Common myeloid progenitor, CD34-positive (primary cell): ENCODE measurements around the gene TEP1.

Experiments
- CTCF ChIA-PET: fragments of 350-600 bp; sonication (Branson Sonifier 250); formaldehyde crosslinking; loops from one replicate; lab custom pipeline; 2021; ENCODE audit warnings: antibody characterized with exemption; lab: Charles Lee
- POLR2A ChIA-PET: fragments of 350-600 bp; sonication (Branson Sonifier 250); formaldehyde crosslinking; loops from one replicate; lab custom pipeline; 2021; ENCODE audit warnings: antibody characterized with exemption; lab: Charles Lee
- DNase-seq, 3 donors: peaks; one replicate each; pipeline versions ENCODE4 v3.0.0 to v3.0.0-alpha.2; 2013
- H3K27ac ChIP-seq, 2 experiments: 1 replicate in 1 of 2; 2 replicates in 1 of 2; pipeline ENCODE4 v1.7.0; 2013; ENCODE audit warnings: inconsistent platforms in 2 of 2, low read length in 2 of 2, mild to moderate bottlenecking in 2 of 2, low read depth in 1 of 2, moderate library complexity in 1 of 2; ENCODE audit not compliant: severe bottlenecking in 2 of 2, insufficient read depth in 1 of 2, poor library complexity in 1 of 2
- H3K27me3 ChIP-seq, 5 experiments: replicated peaks in 2 of 5; 1 replicate in 3 of 5; 2 replicates in 2 of 5; pipeline versions ENCODE4 v1.6.1 to v1.7.0; 2013; ENCODE audit warnings: low read length in 4 of 5, mild to moderate bottlenecking in 2 of 5, moderate library complexity in 2 of 5, inconsistent platforms in 1 of 5; ENCODE audit not compliant: insufficient read depth in 5 of 5, control insufficient read depth in 4 of 5
- H3K36me3 ChIP-seq, 4 experiments: 1 replicate in 2 of 4; 2 replicates in 2 of 4; pipeline versions ENCODE4 v1.6.1 to v1.7.0; 2013; ENCODE audit warnings: low read length in 3 of 4, control low read depth in 1 of 4, mild to moderate bottlenecking in 1 of 4; ENCODE audit not compliant: control insufficient read depth in 4 of 4, insufficient read depth in 4 of 4
- H3K4me1 ChIP-seq, 4 experiments: 1 replicate in 3 of 4; 2 replicates in 1 of 4; pipeline versions ENCODE4 v1.6.1 to v1.7.1; 2013; ENCODE audit warnings: low read length in 3 of 4, mild to moderate bottlenecking in 3 of 4, control low read depth in 1 of 4, inconsistent platforms in 1 of 4, moderate library complexity in 1 of 4; ENCODE audit not compliant: control insufficient read depth in 4 of 4, insufficient read depth in 4 of 4; ENCODE audit errors: control extremely low read depth in 1 of 4
- H3K4me3 ChIP-seq, 7 experiments: 1 replicate in 4 of 7; 2 replicates in 3 of 7; pipeline versions ENCODE4 v1.5.1 to v1.7.0; 2013; ENCODE audit warnings: mild to moderate bottlenecking in 7 of 7, low read length in 6 of 7, moderate library complexity in 6 of 7, inconsistent platforms in 2 of 7, low read depth in 2 of 7, control low read depth in 1 of 7; ENCODE audit not compliant: insufficient read depth in 4 of 7, control insufficient read depth in 1 of 7; ENCODE audit errors: extremely low read depth in 1 of 7
- H3K9me3 ChIP-seq, 5 experiments: 1 replicate in 4 of 5; 2 replicates in 1 of 5; pipeline versions ENCODE4 v1.6.1 to v1.7.1; 2013; ENCODE audit warnings: low read length in 4 of 5, mild to moderate bottlenecking in 2 of 5, inconsistent platforms in 1 of 5, low read depth in 1 of 5, moderate library complexity in 1 of 5; ENCODE audit not compliant: control insufficient read depth in 4 of 5, insufficient read depth in 2 of 5; ENCODE audit errors: control extremely low read depth in 1 of 5
- WGBS: methylation state at CpG from one replicate; pipeline ENCODE4 v1.1.5; 2013; ENCODE audit not compliant: insufficient coverage; 5-methylcytosine and 5-hydroxymethylcytosine counted together

The TEP1 gene

DNA sequence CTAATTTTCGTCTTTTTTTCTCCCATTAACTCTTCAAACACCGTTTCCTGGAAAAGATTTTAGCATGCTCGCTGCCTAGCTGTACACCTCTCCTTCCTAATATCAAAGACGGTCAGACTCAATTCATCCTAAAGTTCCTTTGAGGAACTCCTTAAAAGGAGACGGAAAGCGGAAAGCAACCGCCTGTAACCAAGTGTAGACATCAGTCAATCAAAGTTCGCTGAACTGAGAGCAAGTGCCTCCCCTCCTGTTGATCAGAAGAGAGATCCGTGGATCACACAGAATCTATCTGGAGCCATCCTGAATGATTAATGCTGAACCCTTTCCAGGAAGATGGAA lies 412 bp upstream of the TEP1 start:
- Histone ChIP-seq H3K9me3 (no peaks in the 10 kb centered on the region), H3K4me3 (peak overlapping the region in 6 of 7 experiments; percentile 80 to 97 (median 93)), H3K36me3 (no peaks in the 10 kb centered on the region), H3K27ac (peak overlapping the region; percentile 46 to 82), H3K27me3 (no peaks in the 10 kb centered on the region), H3K4me1 (peaks cover 11 to 33% (median 24%) of the 10 kb centered on the region in 4 experiments)
- ChIA-PET POLR2A (interaction anchor here (1.1 to 1.2 kb wide), 3 partner anchors 48 to 71 kb away, joined by 3 to 7 read pairs (median 4); partner anchors contain the start of genes PIP4P1 and PNP), CTCF (interaction anchor here (0.9 to 3.8 kb wide), 15 partner anchors 10 to 195 kb away, joined by 3 to 34 read pairs (median 13); partner anchors contain the start of genes APEX1, OSGEP, PARP2 and PIP4P1)
- WGBS: 0% methylated on average over 9 of the region's 9 CpGs
- DNase-seq: peak in 1 of 3 donors; percentile 28

- Histone ChIP-seq H3K9me3 (no peaks in the 10 kb centered on the region), H3K4me1 (peaks cover 11 to 30% (median 24%) of the 10 kb centered on the region in 4 experiments), H3K27ac (peak overlapping the region in 1 of 2 experiments; percentile 82), H3K36me3 (peaks cover 7 to 12% (median 10%) of the 10 kb centered on the region in 4 experiments), H3K27me3 (no peaks in the 10 kb centered on the region), H3K4me3 (peak overlapping the region; percentile 80 to 97 (median 92))
- CTCF ChIA-PET: interaction anchor here (1.1 to 3.8 kb wide), 4 partner anchors 8 to 196 kb away, joined by 3 to 34 read pairs (median 20); partner anchors contain the start of genes APEX1 and OSGEP
- 7% methylated on average over 3 of the region's 7 CpGs for WGBS
- DNase-seq: peak; percentile 26 to 67 (median 56)
- POLR2A ChIA-PET: interaction anchor here (0.6 to 1.2 kb wide), 3 partner anchors 24 to 70 kb away, joined by 3 to 4 read pairs (median 3); partner anchors contain the start of gene PIP4P1
These were observed 890 bp downstream of the TEP1 start for GRCh38 chr14:20412411-20412810.

GRCh38 chr14:20409226-20409625 lies 4.1 kb downstream of the TEP1 start:
- POLR2A ChIA-PET: interaction anchor here (0.6 kb wide), 1 partner anchor 8 kb away, joined by 3 read pairs; no protein-coding TSS in a partner anchor
- no peaks in the 10 kb centered on the region for H3K9me3 ChIP-seq
- H3K27ac ChIP-seq: no peak overlapping the region

DNA sequence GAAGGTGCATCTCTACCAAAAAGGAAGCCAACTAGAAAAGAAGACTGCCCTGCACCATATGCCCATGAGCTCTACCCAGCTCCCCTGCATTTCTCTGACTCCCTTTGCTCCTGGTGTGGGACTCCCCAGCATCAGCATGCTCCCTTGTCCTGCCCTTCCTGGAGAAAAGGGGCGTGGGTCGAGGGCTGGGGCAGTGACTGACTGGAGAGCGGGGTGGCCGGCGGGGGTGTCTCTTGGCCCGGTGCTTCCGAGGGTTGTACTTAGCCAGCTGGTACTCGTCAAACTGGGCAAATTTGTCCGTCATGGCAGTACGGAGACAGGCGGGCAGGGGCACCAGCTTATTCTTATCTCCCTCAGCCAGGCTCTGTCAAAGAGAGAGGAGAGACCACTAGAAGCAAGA lies 9.8 kb downstream of the TEP1 start:
- POLR2A ChIA-PET: no interaction called here
- CTCF ChIA-PET: interaction anchor here (0.6 to 3.9 kb wide), 4 partner anchors 10 to 21 kb away, joined by 3 to 17 read pairs (median 5); partner anchors contain the start of gene TEP1
- H3K27me3 ChIP-seq: no peaks in the 10 kb centered on the region

More at GRCh38 chr14:20409226-20409625, 4.1 kb downstream of the TEP1 start:
- Histone ChIP-seq H3K27me3 (no peaks in the 10 kb centered on the region), H3K36me3 (peaks cover 22 to 40% (median 32%) of the 10 kb centered on the region in 4 experiments), H3K4me3 (no peak overlapping the region), H3K4me1 (peaks cover 8 to 19% (median 10%) of the 10 kb centered on the region in 4 experiments)
- 96% methylated on average over 2 of the region's 2 CpGs for WGBS
- CTCF ChIA-PET: interaction anchor here (0.7 to 1.7 kb wide), 2 partner anchors 200 to 890 kb away, joined by 3 to 5 read pairs; no protein-coding TSS in a partner anchor
- DNase-seq: no peak

DNA sequence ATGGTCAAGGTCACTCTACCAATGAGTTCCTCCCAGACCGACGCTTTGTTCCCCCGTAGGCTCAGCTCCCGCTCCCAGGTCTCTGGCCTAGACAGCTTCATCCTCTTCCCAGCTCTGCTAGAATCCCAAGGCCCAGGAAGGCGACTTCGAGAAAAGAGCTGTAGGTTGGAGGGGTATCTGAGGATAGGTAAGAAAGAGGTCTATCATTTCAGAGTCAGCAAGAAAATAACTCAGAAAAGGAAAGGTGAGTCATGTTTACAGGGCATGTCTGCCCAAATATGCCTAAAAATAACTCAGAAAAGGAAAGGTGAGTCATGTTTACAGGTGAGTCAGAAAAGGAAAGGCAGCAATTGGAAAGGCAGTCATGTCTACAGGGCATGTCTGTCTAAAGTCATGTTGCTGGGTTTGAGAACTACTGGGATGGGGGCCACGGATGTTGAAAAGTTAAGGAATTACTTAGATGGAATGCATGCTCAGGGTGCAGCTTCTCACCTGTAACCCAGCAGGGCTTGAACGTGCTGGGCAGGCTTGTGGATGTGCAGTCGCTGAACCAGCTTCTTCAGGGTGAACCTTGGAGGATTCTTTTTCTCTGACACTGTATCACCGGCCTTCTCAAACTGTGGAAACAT lies 12.2 kb downstream of the TEP1 start:
- H3K4me3 ChIP-seq: no peak overlapping the region
- no peak overlapping the region for H3K27ac ChIP-seq
- H3K9me3 ChIP-seq: no peaks in the 10 kb centered on the region
- ChIA-PET POLR2A (no interaction called here), CTCF (interaction anchor here (1.3 to 2.5 kb wide), 2 partner anchors 13 to 72 kb away, joined by 4 to 7 read pairs; partner anchors contain the start of gene TEP1)
- H3K36me3 ChIP-seq: peaks cover 15 to 78% (median 49%) of the 10 kb centered on the region in 4 experiments
- 100% methylated on average over 6 of the region's 10 CpGs for WGBS
- H3K4me1 ChIP-seq: no peaks in the 10 kb centered on the region
- H3K27me3 ChIP-seq: no peaks in the 10 kb centered on the region
- DNase-seq: no peak

More for the DNA sequence above, 9.8 kb downstream of the TEP1 start:
- 98% methylated on average over 9 of the region's 11 CpGs for WGBS
- DNase-seq: peak in 2 of 3 donors; percentile 10 to 33
- H3K9me3 ChIP-seq: no peaks in the 10 kb centered on the region
- no peak overlapping the region for H3K27ac ChIP-seq
- H3K36me3 ChIP-seq: peaks cover 30 to 84% (median 57%) of the 10 kb centered on the region in 4 experiments
- no peaks in the 10 kb centered on the region for H3K4me1 ChIP-seq
- no peak overlapping the region for H3K4me3 ChIP-seq

- DNase-seq: no peak
- Histone ChIP-seq H3K9me3 (no peaks in the 10 kb centered on the region), H3K36me3 (peaks cover 15 to 79% (median 49%) of the 10 kb centered on the region in 4 experiments), H3K27ac (no peak overlapping the region), H3K4me1 (no peaks in the 10 kb centered on the region), H3K27me3 (no peaks in the 10 kb centered on the region), H3K4me3 (no peak overlapping the region)
- CTCF ChIA-PET: interaction anchor here (1.3 to 2.5 kb wide), 2 partner anchors 14 to 71 kb away, joined by 4 to 7 read pairs; partner anchors contain the start of gene TEP1
- WGBS: no CpG with 5 or more reads among the region's 1 CpG
- POLR2A ChIA-PET: no interaction called here
These were observed 12.7 kb downstream of the TEP1 start for GRCh38 chr14:20400589-20400964.
